IPS DF 6.9 (cell line): Measurements from ENCODE around the gene RMP24.

Source experiments
- DNase-seq: peaks from one replicate; pipeline ENCODE4 v3.0.0-alpha.2; 2013; ENCODE audit warnings: low read depth, low spot score
- H3K27ac ChIP-seq: one replicate; pipeline ENCODE4 v1.5.1; 2013; ENCODE audit warnings: low read length, control low read depth
- H3K27me3 ChIP-seq: 2 replicates; pipeline ENCODE4 v1.6.1; 2013; ENCODE audit warnings: mild to moderate bottlenecking, low read length; ENCODE audit not compliant: control insufficient read depth, insufficient read depth
- H3K36me3 ChIP-seq: 2 replicates; pipeline ENCODE4 v1.6.1; 2013; ENCODE audit warnings: low read length; ENCODE audit not compliant: control insufficient read depth, insufficient read depth
- H3K4me1 ChIP-seq: 2 replicates; pipeline ENCODE4 v1.6.1; 2013; ENCODE audit warnings: low read length; ENCODE audit not compliant: control insufficient read depth, insufficient read depth
- H3K4me3 ChIP-seq: 2 replicates; pipeline ENCODE4 v1.5.1; 2013; ENCODE audit warnings: mild to moderate bottlenecking, low read length
- H3K9me3 ChIP-seq: 2 replicates; pipeline ENCODE4 v1.6.1; 2013; ENCODE audit warnings: low read length, inconsistent platforms; ENCODE audit not compliant: control insufficient read depth, insufficient read depth
- WGBS: extraction: QIAGEN DNeasy Blood & Tissue Kit; methylation state at CpG from one replicate; pipeline ENCODE4 v1.1.7; 2013; ENCODE audit warnings: mixed read lengths, missing lambda C conversion rate; ENCODE audit not compliant: insufficient read length, insufficient coverage; 5-methylcytosine and 5-hydroxymethylcytosine counted together

The RMP24 gene

GRCh38 chr18:35972197-35973000 lies at the start of gene RMP24:
TSS of gene RMP24 (plus strand) at chr18:35972679.
- peak; percentile 96 for DNase-seq
- no CpG with 5 or more reads among the region's 73 CpGs for WGBS
- H3K36me3 ChIP-seq: peaks cover 2% of the 10 kb centered on the region; the same call in 1 of the 2 replicates
- no peak within 1 kb of the TSS for H3K27ac ChIP-seq
- H3K9me3 ChIP-seq: no peaks in the 10 kb centered on the region
- no peaks in the 10 kb centered on the region for H3K27me3 ChIP-seq
- peak within 1 kb of the TSS; percentile 61; the same call in 1 of the 2 replicates for H3K4me3 ChIP-seq
- no peaks in the 10 kb centered on the region for H3K4me1 ChIP-seq

- Histone ChIP-seq H3K36me3 (no peaks in the 10 kb centered on the region), H3K4me1 (no peaks in the 10 kb centered on the region), H3K27ac (no peak overlapping the region), H3K4me3 (no peak overlapping the region), H3K27me3 (no peaks in the 10 kb centered on the region), H3K9me3 (no peaks in the 10 kb centered on the region)
- WGBS: no CpG with 5 or more reads among the region's 4 CpGs
- DNase-seq: no peak
These were observed 48.4 kb upstream of the RMP24 start for GRCh38 chr18:35923939-35924684.

- WGBS: 100% methylated on average over 2 of the region's 11 CpGs
These were observed 45.6 kb upstream of the RMP24 start for GRCh38 chr18:35926884-35927283.

GRCh38 chr18:35927430-35927829 lies 45.0 kb upstream of the RMP24 start:
- H3K4me1 ChIP-seq: no peaks in the 10 kb centered on the region; the same call in 1 of the 2 replicates
- no peaks in the 10 kb centered on the region for H3K27me3 ChIP-seq
- no CpG with 5 or more reads among the region's 3 CpGs for whole genome bisulfite sequencing
- no peaks in the 10 kb centered on the region for H3K36me3 ChIP-seq
- H3K4me3 ChIP-seq: no peak overlapping the region
- H3K9me3 ChIP-seq: no peaks in the 10 kb centered on the region
- no peak overlapping the region for H3K27ac ChIP-seq
- no peak for DNase-seq

More at GRCh38 chr18:35926884-35927283, 45.6 kb upstream of the RMP24 start:
- Histone ChIP-seq H3K4me3 (no peak overlapping the region), H3K27me3 (no peaks in the 10 kb centered on the region), H3K9me3 (no peaks in the 10 kb centered on the region), H3K27ac (no peak overlapping the region), H3K36me3 (no peaks in the 10 kb centered on the region), H3K4me1 (no peaks in the 10 kb centered on the region; the same call in 1 of the 2 replicates)
- no peak for DNase-seq

- no peaks in the 10 kb centered on the region; the same call in 1 of the 2 replicates for H3K9me3 ChIP-seq
- H3K4me1 ChIP-seq: no peaks in the 10 kb centered on the region; the same call in 1 of the 2 replicates
- no peaks in the 10 kb centered on the region for H3K27me3 ChIP-seq
- no CpG with 5 or more reads among the region's 8 CpGs for WGBS
- DNase-seq: no peak
- H3K4me3 ChIP-seq: no peak overlapping the region
- H3K27ac ChIP-seq: no peak overlapping the region
- peaks cover 3% of the 10 kb centered on the region; the same call in 1 of the 2 replicates for H3K36me3 ChIP-seq
These were observed 38.5 kb upstream of the RMP24 start for GRCh38 chr18:35933982-35934381.

- DNase-seq: no peak
- WGBS: no CpG with 5 or more reads among the region's 5 CpGs
- H3K9me3 ChIP-seq: no peaks in the 10 kb centered on the region; the same call in 1 of the 2 replicates
- peaks cover 3% of the 10 kb centered on the region; the same call in 1 of the 2 replicates for H3K36me3 ChIP-seq
- no peaks in the 10 kb centered on the region for H3K27me3 ChIP-seq
- H3K4me3 ChIP-seq: no peak overlapping the region
- 0 out of 2 replicates have a peak, but pooled peaks cover 2% of the 10 kb centered on the region for H3K4me1 ChIP-seq
- no peak overlapping the region for H3K27ac ChIP-seq
These were observed 37.6 kb upstream of the RMP24 start for GRCh38 chr18:35934891-35935290.

- Histone ChIP-seq H3K36me3 (peaks cover 3% of the 10 kb centered on the region; the same call in 1 of the 2 replicates), H3K27ac (no peak overlapping the region), H3K27me3 (no peaks in the 10 kb centered on the region), H3K4me3 (no peak overlapping the region), H3K9me3 (no peaks in the 10 kb centered on the region; the same call in 1 of the 2 replicates), H3K4me1 (0 out of 2 replicates have a peak, but pooled peaks cover 3% of the 10 kb centered on the region)
- WGBS: no CpG with 5 or more reads among the region's 4 CpGs
- no peak for DNase-seq
These were observed 36.7 kb upstream of the RMP24 start for GRCh38 chr18:35935805-35936204.

GRCh38 chr18:35936951-35937350 lies 35.5 kb upstream of the RMP24 start:
- no peaks in the 10 kb centered on the region; the same call in 1 of the 2 replicates for H3K9me3 ChIP-seq
- H3K27me3 ChIP-seq: no peaks in the 10 kb centered on the region
- no peak overlapping the region for H3K4me3 ChIP-seq
- H3K4me1 ChIP-seq: 0 out of 2 replicates have a peak, but pooled peaks cover 3% of the 10 kb centered on the region
- WGBS: no CpG with 5 or more reads among the region's 1 CpG
- no peak overlapping the region for H3K27ac ChIP-seq
- no peak for DNase-seq
- peaks cover 3% of the 10 kb centered on the region; the same call in 1 of the 2 replicates for H3K36me3 ChIP-seq

GRCh38 chr18:35938158-35938557 lies 34.3 kb upstream of the RMP24 start:
- H3K4me3 ChIP-seq: no peak overlapping the region
- H3K27ac ChIP-seq: no peak overlapping the region
- no peak for DNase-seq
- 0 out of 2 replicates have a peak, but pooled peaks cover 3% of the 10 kb centered on the region for H3K4me1 ChIP-seq
- no CpG with 5 or more reads among the region's 1 CpG for WGBS
- peaks cover 8% of the 10 kb centered on the region; the same call in 1 of the 2 replicates for H3K36me3 ChIP-seq
- H3K9me3 ChIP-seq: no peaks in the 10 kb centered on the region; the same call in 1 of the 2 replicates
- no peaks in the 10 kb centered on the region for H3K27me3 ChIP-seq

- Histone ChIP-seq H3K27me3 (no peaks in the 10 kb centered on the region), H3K4me3 (no peak overlapping the region), H3K36me3 (peaks cover 8% of the 10 kb centered on the region; the same call in 1 of the 2 replicates), H3K4me1 (0 out of 2 replicates have a peak, but pooled peaks cover 3% of the 10 kb centered on the region), H3K27ac (no peak overlapping the region), H3K9me3 (no peaks in the 10 kb centered on the region; the same call in 1 of the 2 replicates)
- no CpG with 5 or more reads among the region's 1 CpG for WGBS
- DNase-seq: no peak
These were observed 33.9 kb upstream of the RMP24 start for GRCh38 chr18:35938562-35938961.
